Neutrophil (primary cell): ENCODE data around the gene PCGF2.

ENCODE experiments used
- H3K27ac ChIP-seq: fragments of 200-600 bp; sonication (generic); 2 replicates; pipeline ENCODE4 v1.5.1; 2016; ENCODE audit warnings: mild to moderate bottlenecking, moderate library complexity
- H3K27me3 ChIP-seq: fragments of 200-600 bp; sonication (generic); 2 replicates; pipeline ENCODE4 v1.6.0; 2016; ENCODE audit warnings: mild to moderate bottlenecking
- H3K36me3 ChIP-seq: fragments of 200-600 bp; sonication (generic); 2 replicates; pipeline ENCODE4 v1.5.1; 2017
- H3K4me1 ChIP-seq, 2 experiments: fragments of 200-600 bp in 1 of 2; sonication (generic) in 1 of 2; 1 replicate in 1 of 2; 2 replicates in 1 of 2; pipeline versions ENCODE4 v1.5.1 to v1.6.1; 2013 to 2016; ENCODE audit warnings: low read depth in 1 of 2, low read length in 1 of 2, mild to moderate bottlenecking in 1 of 2, moderate library complexity in 1 of 2; ENCODE audit not compliant: control insufficient read depth in 1 of 2, insufficient read depth in 1 of 2
- H3K4me3 ChIP-seq, 2 experiments: fragments of 200-600 bp in 1 of 2; sonication (generic) in 1 of 2; 1 replicate in 1 of 2; 2 replicates in 1 of 2; pipeline ENCODE4 v1.5.1; 2013 to 2016; ENCODE audit warnings: low read depth in 1 of 2, low read length in 1 of 2, mild to moderate bottlenecking in 1 of 2, moderate library complexity in 1 of 2
- H3K9me3 ChIP-seq: fragments of 200-600 bp; sonication (generic); 2 replicates; pipeline ENCODE4 v1.5.1; 2016
- CTCF ChIP-seq: fragments of 200-600 bp; sonication (generic); IDR thresholded peaks from 2 replicates; pipeline ENCODE4 v1.5.1; 2016; ENCODE audit warnings: antibody characterized with exemption

The PCGF2 gene

GRCh38 chr17:38704606-38705522 lies 43.3 kb downstream of the PCGF2 start, which contains the start of gene MLLT6:
Gene MLLT6, plus strand, starts transcription at chr17:38705273. Its CDS starts 360 bp downstream, at chr17:38705633.
- peak within 1 kb of the TSS; percentile 86 to 93 for H3K4me3 ChIP-seq
- peaks cover 54 to 62% of the 10 kb centered on the region in 2 experiments for H3K4me1 ChIP-seq
- no peak for TF ChIP-seq CTCF
- peak within 1 kb of the TSS; percentile 93 for H3K27ac ChIP-seq
- H3K9me3 ChIP-seq, result no peaks in the 10 kb centered on the region
- H3K27me3 ChIP-seq, result peaks cover 14% of the 10 kb centered on the region
- peaks cover 12% of the 10 kb centered on the region for H3K36me3 ChIP-seq

GRCh38 chr17:38703742-38704605 lies 44.2 kb downstream of the PCGF2 start:
- Histone ChIP-seq H3K4me3 (peak overlapping the region; percentile 86 to 93), H3K27me3 (peaks cover 23% of the 10 kb centered on the region), H3K4me1 (peaks cover 54 to 62% of the 10 kb centered on the region in 2 experiments), H3K36me3 (peaks cover 3% of the 10 kb centered on the region), H3K9me3 (no peaks in the 10 kb centered on the region), H3K27ac (peak overlapping the region; percentile 93)
- TF ChIP-seq CTCF, result no peak

- peak overlapping the region; percentile 86 to 93 for H3K4me3 ChIP-seq
- H3K9me3 ChIP-seq, result no peaks in the 10 kb centered on the region
- no peak for TF ChIP-seq CTCF
- no peaks in the 10 kb centered on the region for H3K36me3 ChIP-seq
- H3K27ac ChIP-seq, result peak overlapping the region; percentile 93
- peaks cover 26% of the 10 kb centered on the region for H3K27me3 ChIP-seq
- H3K4me1 ChIP-seq, result peaks cover 54 to 62% of the 10 kb centered on the region in 2 experiments
These were observed 45.0 kb downstream of the PCGF2 start for GRCh38 chr17:38702916-38703741.

- Histone ChIP-seq H3K4me1 (peaks cover 54 to 61% of the 10 kb centered on the region in 2 experiments), H3K36me3 (no peaks in the 10 kb centered on the region), H3K9me3 (no peaks in the 10 kb centered on the region), H3K27me3 (peaks cover 34% of the 10 kb centered on the region), H3K4me3 (peak overlapping the region; percentile 86 to 93), H3K27ac (peak overlapping the region; percentile 93)
- no peak for TF ChIP-seq CTCF
These were observed 45.8 kb downstream of the PCGF2 start for GRCh38 chr17:38702166-38702915.
